Measurements from ENCODE around the gene ANKIB1.

DNA sequence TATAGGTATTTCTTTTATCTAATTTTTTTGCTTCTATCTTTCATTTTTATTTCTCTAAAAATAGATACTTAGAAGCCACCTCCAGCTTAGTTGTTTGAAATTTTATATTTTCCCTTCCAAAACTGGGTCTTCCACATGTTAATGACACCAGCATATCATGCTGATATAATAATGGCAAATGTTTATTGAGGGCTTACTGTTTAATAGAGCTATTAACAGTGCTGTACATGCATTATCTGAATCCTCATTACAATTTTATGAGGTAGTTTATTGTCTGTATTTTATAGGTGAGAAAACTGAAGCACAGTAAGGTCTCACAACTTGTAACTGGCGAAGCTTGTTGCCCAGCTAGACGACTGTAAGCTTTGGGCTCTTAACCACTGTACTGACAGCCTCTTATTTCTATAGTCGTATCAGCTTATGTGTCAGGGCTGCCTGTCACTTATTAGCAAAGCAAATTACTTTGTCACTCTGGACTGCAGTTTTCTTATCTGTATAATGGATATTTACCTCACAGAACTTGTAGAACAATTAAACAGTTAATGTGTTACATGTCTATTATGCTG, 51.2 kb downstream of the ANKIB1 start:
- TF ChIP-seq, protein P1, sequence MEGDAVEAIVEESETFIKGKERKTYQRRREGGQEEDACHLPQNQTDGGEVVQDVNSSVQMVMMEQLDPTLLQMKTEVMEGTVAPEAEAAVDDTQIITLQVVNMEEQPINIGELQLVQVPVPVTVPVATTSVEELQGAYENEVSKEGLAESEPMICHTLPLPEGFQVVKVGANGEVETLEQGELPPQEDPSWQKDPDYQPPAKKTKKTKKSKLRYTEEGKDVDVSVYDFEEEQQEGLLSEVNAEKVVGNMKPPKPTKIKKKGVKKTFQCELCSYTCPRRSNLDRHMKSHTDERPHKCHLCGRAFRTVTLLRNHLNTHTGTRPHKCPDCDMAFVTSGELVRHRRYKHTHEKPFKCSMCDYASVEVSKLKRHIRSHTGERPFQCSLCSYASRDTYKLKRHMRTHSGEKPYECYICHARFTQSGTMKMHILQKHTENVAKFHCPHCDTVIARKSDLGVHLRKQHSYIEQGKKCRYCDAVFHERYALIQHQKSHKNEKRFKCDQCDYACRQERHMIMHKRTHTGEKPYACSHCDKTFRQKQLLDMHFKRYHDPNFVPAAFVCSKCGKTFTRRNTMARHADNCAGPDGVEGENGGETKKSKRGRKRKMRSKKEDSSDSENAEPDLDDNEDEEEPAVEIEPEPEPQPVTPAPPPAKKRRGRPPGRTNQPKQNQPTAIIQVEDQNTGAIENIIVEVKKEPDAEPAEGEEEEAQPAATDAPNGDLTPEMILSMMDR (IDR thresholded peaks at IDR 0.05): no peak
- TF ChIP-seq POLR2A (IDR thresholded peaks at IDR 0.05): no peak
